ENCODE measurements around the gene MINPP1. TPM values are rescaled to one million over a fixed set of nuclear protein-coding genes. Genes with fewer than 3 reads are reported as not detected.

Gene MINPP1
- total RNA-seq, 1 experiment from 2014 or later: 22.1 TPM

DNA sequence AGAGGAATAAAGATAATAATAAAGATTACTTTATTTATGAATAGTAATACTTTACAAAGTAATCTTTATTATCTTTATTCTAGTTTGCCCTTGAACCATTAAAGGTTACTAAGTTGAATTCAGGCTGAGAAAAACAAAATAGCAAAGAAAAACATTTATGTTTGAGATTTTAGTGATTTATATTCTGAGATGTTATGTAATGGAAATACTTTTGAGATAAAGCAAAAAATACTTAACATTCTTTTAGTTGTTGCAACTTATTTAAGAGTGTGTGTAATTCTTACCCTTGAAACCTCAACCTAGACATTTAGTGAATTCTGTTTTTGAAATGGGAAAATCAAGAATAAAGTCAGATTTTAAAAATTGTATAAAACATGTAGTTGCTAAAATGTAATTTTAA, 40.0 kb downstream of the MINPP1 start:
- H3K9ac ChIP-seq (ENCODE audit: low read length): no peak overlapping the region
- intact Hi-C loops (cut with micrococcal nuclease): no loop called here
- no TSS peak for BruUV-seq (replicated peaks)
- H3K4me3 ChIP-seq (replicated peaks in 1 of 2; ENCODE audit: low read depth in 1 of 2, low read length in 2 of 2): no peak overlapping the region
- H3K4me2 ChIP-seq (ENCODE audit: low read length): no peak overlapping the region
- H3K27ac ChIP-seq (ENCODE audit: low read depth, low read length): no peak overlapping the region
- no peaks in the 10 kb centered on the region for H3K36me3 ChIP-seq (ENCODE audit: control insufficient read depth in 1 of 2, insufficient read depth in 2 of 2, low read length in 2 of 2)
- no peaks in the 10 kb centered on the region for H3K27me3 ChIP-seq (ENCODE audit: insufficient read depth, low read length)
- ATAC-seq (no peak), DNase-seq (ENCODE audit: low read depth, low spot score) (no peak)
- H3K9me2 ChIP-seq (ENCODE audit: insufficient read depth): no peaks in the 10 kb centered on the region
- RAD21 ChIA-PET (ENCODE audit: low non-redundant PET in 1 of 2, low total read pairs in 2 of 2, uncharacterized antibody in 2 of 2, unreplicated experiment in 2 of 2): no interaction called here
- H3K4me1 ChIP-seq (ENCODE audit: control insufficient read depth in 1 of 2, insufficient read depth in 2 of 2, low read length in 2 of 2): peaks cover 0 to 7% of the 10 kb centered on the region in 2 experiments; a peak in 1 of 4 replicates
- H4K20me1 ChIP-seq (ENCODE audit: insufficient read depth): no peaks in the 10 kb centered on the region
- no peak for TF ChIP-seq EZH2phosphoT487 (IDR thresholded peaks at IDR 0.05; ENCODE audit: borderline replicate concordance)
- TF ChIP-seq, protein P1, sequence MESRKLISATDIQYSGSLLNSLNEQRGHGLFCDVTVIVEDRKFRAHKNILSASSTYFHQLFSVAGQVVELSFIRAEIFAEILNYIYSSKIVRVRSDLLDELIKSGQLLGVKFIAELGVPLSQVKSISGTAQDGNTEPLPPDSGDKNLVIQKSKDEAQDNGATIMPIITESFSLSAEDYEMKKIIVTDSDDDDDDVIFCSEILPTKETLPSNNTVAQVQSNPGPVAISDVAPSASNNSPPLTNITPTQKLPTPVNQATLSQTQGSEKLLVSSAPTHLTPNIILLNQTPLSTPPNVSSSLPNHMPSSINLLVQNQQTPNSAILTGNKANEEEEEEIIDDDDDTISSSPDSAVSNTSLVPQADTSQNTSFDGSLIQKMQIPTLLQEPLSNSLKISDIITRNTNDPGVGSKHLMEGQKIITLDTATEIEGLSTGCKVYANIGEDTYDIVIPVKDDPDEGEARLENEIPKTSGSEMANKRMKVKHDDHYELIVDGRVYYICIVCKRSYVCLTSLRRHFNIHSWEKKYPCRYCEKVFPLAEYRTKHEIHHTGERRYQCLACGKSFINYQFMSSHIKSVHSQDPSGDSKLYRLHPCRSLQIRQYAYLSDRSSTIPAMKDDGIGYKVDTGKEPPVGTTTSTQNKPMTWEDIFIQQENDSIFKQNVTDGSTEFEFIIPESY (IDR thresholded peaks at IDR 0.05; ENCODE audit: extremely low read depth, insufficient replicate concordance, low read length): no peak
- TF ChIP-seq CEBPB (IDR thresholded peaks at IDR 0.05; ENCODE audit: low read depth): no peak
- TF ChIP-seq, protein P2, sequence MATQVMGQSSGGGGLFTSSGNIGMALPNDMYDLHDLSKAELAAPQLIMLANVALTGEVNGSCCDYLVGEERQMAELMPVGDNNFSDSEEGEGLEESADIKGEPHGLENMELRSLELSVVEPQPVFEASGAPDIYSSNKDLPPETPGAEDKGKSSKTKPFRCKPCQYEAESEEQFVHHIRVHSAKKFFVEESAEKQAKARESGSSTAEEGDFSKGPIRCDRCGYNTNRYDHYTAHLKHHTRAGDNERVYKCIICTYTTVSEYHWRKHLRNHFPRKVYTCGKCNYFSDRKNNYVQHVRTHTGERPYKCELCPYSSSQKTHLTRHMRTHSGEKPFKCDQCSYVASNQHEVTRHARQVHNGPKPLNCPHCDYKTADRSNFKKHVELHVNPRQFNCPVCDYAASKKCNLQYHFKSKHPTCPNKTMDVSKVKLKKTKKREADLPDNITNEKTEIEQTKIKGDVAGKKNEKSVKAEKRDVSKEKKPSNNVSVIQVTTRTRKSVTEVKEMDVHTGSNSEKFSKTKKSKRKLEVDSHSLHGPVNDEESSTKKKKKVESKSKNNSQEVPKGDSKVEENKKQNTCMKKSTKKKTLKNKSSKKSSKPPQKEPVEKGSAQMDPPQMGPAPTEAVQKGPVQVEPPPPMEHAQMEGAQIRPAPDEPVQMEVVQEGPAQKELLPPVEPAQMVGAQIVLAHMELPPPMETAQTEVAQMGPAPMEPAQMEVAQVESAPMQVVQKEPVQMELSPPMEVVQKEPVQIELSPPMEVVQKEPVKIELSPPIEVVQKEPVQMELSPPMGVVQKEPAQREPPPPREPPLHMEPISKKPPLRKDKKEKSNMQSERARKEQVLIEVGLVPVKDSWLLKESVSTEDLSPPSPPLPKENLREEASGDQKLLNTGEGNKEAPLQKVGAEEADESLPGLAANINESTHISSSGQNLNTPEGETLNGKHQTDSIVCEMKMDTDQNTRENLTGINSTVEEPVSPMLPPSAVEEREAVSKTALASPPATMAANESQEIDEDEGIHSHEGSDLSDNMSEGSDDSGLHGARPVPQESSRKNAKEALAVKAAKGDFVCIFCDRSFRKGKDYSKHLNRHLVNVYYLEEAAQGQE (IDR thresholded peaks at IDR 0.05; ENCODE audit: low read depth): no peak
- TF ChIP-seq ELF1 (IDR thresholded peaks at IDR 0.05; ENCODE audit: borderline replicate concordance, low read depth): no peak
- no peak for TF ChIP-seq POLR2A (IDR thresholded peaks at IDR 0.05; ENCODE audit: borderline replicate concordance, extremely low read depth, insufficient read depth, insufficient read length)
- TF ChIP-seq EGR1 (IDR thresholded peaks at IDR 0.05; ENCODE audit: low read depth): no peak
- TF ChIP-seq, protein P3, sequence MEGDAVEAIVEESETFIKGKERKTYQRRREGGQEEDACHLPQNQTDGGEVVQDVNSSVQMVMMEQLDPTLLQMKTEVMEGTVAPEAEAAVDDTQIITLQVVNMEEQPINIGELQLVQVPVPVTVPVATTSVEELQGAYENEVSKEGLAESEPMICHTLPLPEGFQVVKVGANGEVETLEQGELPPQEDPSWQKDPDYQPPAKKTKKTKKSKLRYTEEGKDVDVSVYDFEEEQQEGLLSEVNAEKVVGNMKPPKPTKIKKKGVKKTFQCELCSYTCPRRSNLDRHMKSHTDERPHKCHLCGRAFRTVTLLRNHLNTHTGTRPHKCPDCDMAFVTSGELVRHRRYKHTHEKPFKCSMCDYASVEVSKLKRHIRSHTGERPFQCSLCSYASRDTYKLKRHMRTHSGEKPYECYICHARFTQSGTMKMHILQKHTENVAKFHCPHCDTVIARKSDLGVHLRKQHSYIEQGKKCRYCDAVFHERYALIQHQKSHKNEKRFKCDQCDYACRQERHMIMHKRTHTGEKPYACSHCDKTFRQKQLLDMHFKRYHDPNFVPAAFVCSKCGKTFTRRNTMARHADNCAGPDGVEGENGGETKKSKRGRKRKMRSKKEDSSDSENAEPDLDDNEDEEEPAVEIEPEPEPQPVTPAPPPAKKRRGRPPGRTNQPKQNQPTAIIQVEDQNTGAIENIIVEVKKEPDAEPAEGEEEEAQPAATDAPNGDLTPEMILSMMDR (IDR thresholded peaks at IDR 0.05 in 2 of 3, conservative IDR thresholded peaks at IDR 0.05 in 1 of 3; ENCODE audit: borderline replicate concordance in 1 of 3, insufficient read depth in 1 of 3, low read depth in 2 of 3, low read length in 2 of 3): no peak
- no peak for TF ChIP-seq SRF (IDR thresholded peaks at IDR 0.05; ENCODE audit: low read depth)
- no peak for TF ChIP-seq CBX3 (IDR thresholded peaks at IDR 0.05; ENCODE audit: low read depth)
- no peak for TF ChIP-seq SIN3A (IDR thresholded peaks at IDR 0.05; ENCODE audit: low read depth)
- no peak for TF ChIP-seq SP1 (IDR thresholded peaks at IDR 0.05; ENCODE audit: low read depth)
- POLR2A ChIA-PET: no interaction called here
- H3K9me3 ChIP-seq (ENCODE audit: control insufficient read depth in 1 of 2, insufficient read depth in 1 of 2, low read depth in 1 of 2, low read length in 2 of 2): no peaks in the 10 kb centered on the region
- CTCF ChIA-PET: no interaction called here
- no peak overlapping the region for H2AFZ ChIP-seq (ENCODE audit: low read depth, low read length, poor library complexity, severe bottlenecking)
- H3K79me2 ChIP-seq (ENCODE audit: insufficient read depth, low read length): peaks cover 7% of the 10 kb centered on the region; the same call in 1 of the 2 replicates
